Neural progenitor cell (in vitro differentiated cells): ENCODE data around the gene MAN1A2. TPM values are rescaled to one million over a fixed set of nuclear protein-coding genes. Genes with fewer than 3 reads are reported as not detected.

ENCODE experiments used
- DNase-seq: peaks from one replicate; pipeline ENCODE4 v3.0.0-alpha.2; 2016; ENCODE audit warnings: low spot score
- H2AFZ ChIP-seq: fragments of 200-600 bp; sonication (generic); replicated peaks from 2 replicates; pipeline ENCODE4 v1.6.1; 2016; ENCODE audit warnings: antibody characterized with exemption
- H3F3A ChIP-seq: fragments of 200-600 bp; sonication (generic); 2 replicates; pipeline ENCODE4 v1.6.1; 2016; ENCODE audit warnings: antibody characterized with exemption, low read depth
- H3K27ac ChIP-seq: fragments of 200-600 bp; sonication (generic); 2 replicates; pipeline ENCODE4 v1.5.1; 2016; ENCODE audit warnings: mild to moderate bottlenecking
- H3K27me3 ChIP-seq: fragments of 200-600 bp; sonication (generic); 2 replicates; pipeline ENCODE4 v1.6.1; 2016; ENCODE audit warnings: mild to moderate bottlenecking, moderate library complexity
- H3K36me3 ChIP-seq: fragments of 200-600 bp; sonication (generic); 2 replicates; pipeline ENCODE4 v1.5.1; 2016
- H3K4me1 ChIP-seq: fragments of 200-600 bp; sonication (generic); 2 replicates; pipeline ENCODE4 v1.6.1; 2016; ENCODE audit warnings: mixed run types
- H3K4me2 ChIP-seq: fragments of 200-600 bp; sonication (generic); 2 replicates; pipeline ENCODE4 v1.6.1; 2016
- H3K4me3 ChIP-seq: fragments of 200-600 bp; sonication (generic); 2 replicates; pipeline ENCODE4 v1.5.1; 2016
- H3K79me2 ChIP-seq: fragments of 200-600 bp; sonication (generic); 2 replicates; pipeline ENCODE4 v1.6.1; 2016; ENCODE audit warnings: low read depth
- H3K9ac ChIP-seq: fragments of 200-600 bp; sonication (generic); 2 replicates; pipeline ENCODE4 v1.6.1; 2016
- H3K9me3 ChIP-seq: fragments of 200-600 bp; sonication (generic); 2 replicates; pipeline ENCODE4 v1.5.1; 2016; ENCODE audit warnings: low read depth
- H4K20me1 ChIP-seq: fragments of 200-600 bp; sonication (generic); 2 replicates; pipeline ENCODE4 v1.6.1; 2016; ENCODE audit warnings: low read depth
- H3K27ac Mint-ChIP-seq: 3 replicates; pipeline ENCODE4 v1.8.0; 2021; ENCODE audit warnings: mixed read lengths
- H3K27me3 Mint-ChIP-seq: 2 replicates; pipeline ENCODE4 v1.8.0; 2022; ENCODE audit warnings: low read depth, mild to moderate bottlenecking, inconsistent platforms, moderate library complexity, mixed read lengths; ENCODE audit not compliant: insufficient read depth
- H3K36me3 Mint-ChIP-seq: 3 replicates; pipeline ENCODE4 v1.8.0; 2021; ENCODE audit warnings: mixed read lengths
- H3K4me1 Mint-ChIP-seq: 3 replicates; pipeline ENCODE4 v1.8.0; 2021; ENCODE audit warnings: mixed read lengths
- H3K4me3 Mint-ChIP-seq: 3 replicates; pipeline ENCODE4 v1.8.0; 2021; ENCODE audit warnings: mild to moderate bottlenecking, moderate library complexity, mixed read lengths
- H3K9me3 Mint-ChIP-seq: 3 replicates; pipeline ENCODE4 v1.8.0; 2020; ENCODE audit warnings: mixed read lengths
- EZH2 ChIP-seq: fragments of 200-600 bp; sonication (generic); IDR thresholded peaks from 2 replicates; pipeline ENCODE4 v1.6.1; 2017; ENCODE audit warnings: antibody characterized with exemption, mild to moderate bottlenecking, moderate library complexity
- EZH2phosphoT487 ChIP-seq: fragments of 200-600 bp; sonication (generic); IDR thresholded peaks from 2 replicates; pipeline ENCODE4 v1.6.1; 2017; ENCODE audit warnings: antibody characterized with exemption
- total RNA-seq: library from RNA; depleted of rRNA; stranded (reverse); fragments of >200 nt; gene quantifications from 2 replicates; pipeline ENCODE4 v1.2.3, GENCODE V29; 2015; ENCODE audit warnings: low replicate concordance
- TF ChIP-seq, protein P1 (sequence below): fragments of 200-600 bp; sonication (generic); IDR thresholded peaks from 2 replicates; pipeline ENCODE4 v1.5.1; 2017; ENCODE audit warnings: antibody characterized with exemption, mild to moderate bottlenecking

The MAN1A2 gene
- total RNA-seq, 1 donor from 2014 or later: 28.6 TPM

DNA sequence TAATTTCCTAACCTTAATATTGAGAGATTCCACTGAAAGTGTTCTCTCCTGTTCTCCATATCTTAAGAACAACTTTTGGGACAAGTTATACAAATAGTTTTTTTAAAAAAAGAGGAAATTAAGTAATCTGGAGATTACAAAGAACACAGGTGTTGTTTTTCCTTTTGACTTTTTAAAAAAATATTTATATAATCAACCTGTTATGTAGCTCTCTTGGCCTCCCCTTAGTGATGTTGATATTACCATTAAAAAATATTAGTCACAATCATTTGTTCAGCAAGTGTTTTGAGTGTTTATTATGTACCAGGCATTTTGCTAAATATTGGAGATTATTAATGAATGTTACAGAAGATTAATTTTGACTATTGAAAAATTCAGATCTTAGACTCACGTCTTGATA, 8.1 kb downstream of the MAN1A2 start:
- no peak overlapping the region for H3K4me2 ChIP-seq
- no peak overlapping the region for H2AFZ ChIP-seq
- H3K9me3 Mint-ChIP-seq: peaks cover 19% of the 10 kb centered on the region
- H3K9ac ChIP-seq: no peak overlapping the region
- peaks cover 10% of the 10 kb centered on the region for H3K4me1 Mint-ChIP-seq
- no peak overlapping the region for H3K27ac Mint-ChIP-seq
- H3K79me2 ChIP-seq: peaks cover 95% of the 10 kb centered on the region
- no peak for DNase-seq
- H4K20me1 ChIP-seq: peaks cover 1% of the 10 kb centered on the region
- H3K27ac ChIP-seq: no peak overlapping the region
- no peak overlapping the region for H3K4me3 ChIP-seq
- no peaks in the 10 kb centered on the region for H3K27me3 ChIP-seq
- H3K4me1 ChIP-seq: peaks cover 11% of the 10 kb centered on the region
- no peaks in the 10 kb centered on the region for H3K27me3 Mint-ChIP-seq
- H3K4me3 Mint-ChIP-seq: no peak overlapping the region
- no peaks in the 10 kb centered on the region for H3F3A ChIP-seq
- H3K36me3 ChIP-seq: no peaks in the 10 kb centered on the region
- TF ChIP-seq EZH2 (no peak), EZH2phosphoT487 (no peak)
- TF ChIP-seq, protein P1, sequence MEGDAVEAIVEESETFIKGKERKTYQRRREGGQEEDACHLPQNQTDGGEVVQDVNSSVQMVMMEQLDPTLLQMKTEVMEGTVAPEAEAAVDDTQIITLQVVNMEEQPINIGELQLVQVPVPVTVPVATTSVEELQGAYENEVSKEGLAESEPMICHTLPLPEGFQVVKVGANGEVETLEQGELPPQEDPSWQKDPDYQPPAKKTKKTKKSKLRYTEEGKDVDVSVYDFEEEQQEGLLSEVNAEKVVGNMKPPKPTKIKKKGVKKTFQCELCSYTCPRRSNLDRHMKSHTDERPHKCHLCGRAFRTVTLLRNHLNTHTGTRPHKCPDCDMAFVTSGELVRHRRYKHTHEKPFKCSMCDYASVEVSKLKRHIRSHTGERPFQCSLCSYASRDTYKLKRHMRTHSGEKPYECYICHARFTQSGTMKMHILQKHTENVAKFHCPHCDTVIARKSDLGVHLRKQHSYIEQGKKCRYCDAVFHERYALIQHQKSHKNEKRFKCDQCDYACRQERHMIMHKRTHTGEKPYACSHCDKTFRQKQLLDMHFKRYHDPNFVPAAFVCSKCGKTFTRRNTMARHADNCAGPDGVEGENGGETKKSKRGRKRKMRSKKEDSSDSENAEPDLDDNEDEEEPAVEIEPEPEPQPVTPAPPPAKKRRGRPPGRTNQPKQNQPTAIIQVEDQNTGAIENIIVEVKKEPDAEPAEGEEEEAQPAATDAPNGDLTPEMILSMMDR: no peak
- peaks cover 11% of the 10 kb centered on the region for H3K36me3 Mint-ChIP-seq
- H3K9me3 ChIP-seq: no peaks in the 10 kb centered on the region

DNA sequence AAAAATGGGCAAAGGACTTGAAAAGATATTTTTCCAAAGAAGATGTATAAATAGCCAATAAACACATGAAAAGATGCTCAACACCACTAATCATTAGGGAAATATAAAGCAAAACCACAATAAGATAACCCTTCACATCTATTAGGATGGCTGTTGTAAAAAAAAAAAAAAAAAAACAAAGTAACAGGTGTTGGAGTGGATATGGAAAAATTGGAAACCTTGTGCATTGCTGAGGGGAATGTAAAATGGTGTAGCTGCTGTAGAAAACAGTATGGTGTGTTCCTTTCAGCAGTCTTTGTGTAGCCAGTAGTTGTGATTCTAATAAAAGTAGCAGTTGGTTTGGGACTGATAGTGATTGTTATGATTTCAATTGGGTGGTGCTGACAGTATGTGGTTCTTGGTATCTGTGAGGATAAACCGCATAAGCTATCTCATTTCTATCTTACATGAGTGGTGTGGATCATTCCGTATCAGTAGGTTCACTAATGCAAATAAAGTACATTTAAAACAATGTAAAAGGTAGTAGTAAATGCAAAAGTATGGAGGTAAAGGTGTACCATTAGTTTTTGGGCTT, 19.9 kb downstream of the MAN1A2 start:
- no peaks in the 10 kb centered on the region for H3F3A ChIP-seq
- peaks cover 6% of the 10 kb centered on the region for H3K9me3 ChIP-seq
- Mint-ChIP-seq H3K36me3 (no peaks in the 10 kb centered on the region), H3K9me3 (peaks cover 23% of the 10 kb centered on the region), H3K27ac (no peak overlapping the region), H3K4me1 (no peaks in the 10 kb centered on the region), H3K4me3 (no peak overlapping the region), H3K27me3 (peaks cover 2% of the 10 kb centered on the region)
- no peaks in the 10 kb centered on the region for H3K4me1 ChIP-seq
- H2AFZ ChIP-seq: no peak overlapping the region
- peaks cover 85% of the 10 kb centered on the region for H3K79me2 ChIP-seq
- H3K4me3 ChIP-seq: no peak overlapping the region
- no peak for DNase-seq
- peaks cover 6% of the 10 kb centered on the region for H4K20me1 ChIP-seq
- TF ChIP-seq, protein P1: no peak
- no peak for TF ChIP-seq EZH2phosphoT487
- TF ChIP-seq EZH2: no peak
- H3K27ac ChIP-seq: no peak overlapping the region
- H3K27me3 ChIP-seq: no peaks in the 10 kb centered on the region
- H3K36me3 ChIP-seq: no peaks in the 10 kb centered on the region
- no peak overlapping the region for H3K4me2 ChIP-seq
- no peak overlapping the region for H3K9ac ChIP-seq

DNA sequence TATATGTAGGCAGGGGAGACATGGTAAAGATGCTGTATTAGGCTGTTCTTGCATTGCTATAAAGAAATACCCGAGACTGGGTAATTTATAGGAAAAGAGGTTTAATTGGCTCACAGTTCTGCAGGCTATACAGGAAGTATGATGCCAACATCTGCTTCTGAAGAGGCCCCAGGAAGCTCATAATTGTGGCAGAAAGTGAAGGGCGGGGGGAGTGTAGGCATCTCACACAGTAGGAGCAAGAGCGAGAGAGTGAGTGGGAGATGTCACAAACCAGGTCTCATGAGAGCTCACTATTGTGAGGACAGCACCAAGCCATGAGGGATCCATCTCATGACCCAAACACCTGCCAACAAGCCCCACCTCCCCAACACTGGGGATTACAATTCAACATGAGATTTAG, 21.1 kb downstream of the MAN1A2 start:
- H3K9ac ChIP-seq: no peak overlapping the region
- no peak overlapping the region for H3K27ac Mint-ChIP-seq
- H4K20me1 ChIP-seq: peaks cover 16% of the 10 kb centered on the region
- peaks cover 6% of the 10 kb centered on the region for H3K9me3 ChIP-seq
- TF ChIP-seq, protein P1: no peak
- TF ChIP-seq EZH2: no peak
- TF ChIP-seq EZH2phosphoT487: no peak
- peaks cover 16% of the 10 kb centered on the region for H3K9me3 Mint-ChIP-seq
- peaks cover 2% of the 10 kb centered on the region for H3K27me3 Mint-ChIP-seq
- DNase-seq: no peak
- peaks cover 86% of the 10 kb centered on the region for H3K79me2 ChIP-seq
- H3F3A ChIP-seq: no peaks in the 10 kb centered on the region
- H3K36me3 Mint-ChIP-seq: no peaks in the 10 kb centered on the region
- H3K4me1 ChIP-seq: peaks cover 9% of the 10 kb centered on the region
- H3K4me3 ChIP-seq: no peak overlapping the region
- H3K36me3 ChIP-seq: no peaks in the 10 kb centered on the region
- H3K27me3 ChIP-seq: no peaks in the 10 kb centered on the region
- H3K4me3 Mint-ChIP-seq: no peak overlapping the region
- no peaks in the 10 kb centered on the region for H3K4me1 Mint-ChIP-seq
- H3K4me2 ChIP-seq: no peak overlapping the region
- no peak overlapping the region for H3K27ac ChIP-seq
- no peak overlapping the region for H2AFZ ChIP-seq
